IPS-18c (cell line): ENCODE results near the gene ATN1.

ENCODE experiments used
- H3K4me3 ChIP-seq: 2 replicates; pipeline ENCODE4 v1.7.0; 2013; ENCODE audit warnings: low read depth, mild to moderate bottlenecking, low read length, moderate library complexity; ENCODE audit not compliant: insufficient read depth
- H3K9me3 ChIP-seq: one replicate; pipeline ENCODE4 v1.6.1; 2013; ENCODE audit warnings: mild to moderate bottlenecking, low read length, moderate library complexity; ENCODE audit not compliant: control insufficient read depth, insufficient read depth

The ATN1 gene

DNA sequence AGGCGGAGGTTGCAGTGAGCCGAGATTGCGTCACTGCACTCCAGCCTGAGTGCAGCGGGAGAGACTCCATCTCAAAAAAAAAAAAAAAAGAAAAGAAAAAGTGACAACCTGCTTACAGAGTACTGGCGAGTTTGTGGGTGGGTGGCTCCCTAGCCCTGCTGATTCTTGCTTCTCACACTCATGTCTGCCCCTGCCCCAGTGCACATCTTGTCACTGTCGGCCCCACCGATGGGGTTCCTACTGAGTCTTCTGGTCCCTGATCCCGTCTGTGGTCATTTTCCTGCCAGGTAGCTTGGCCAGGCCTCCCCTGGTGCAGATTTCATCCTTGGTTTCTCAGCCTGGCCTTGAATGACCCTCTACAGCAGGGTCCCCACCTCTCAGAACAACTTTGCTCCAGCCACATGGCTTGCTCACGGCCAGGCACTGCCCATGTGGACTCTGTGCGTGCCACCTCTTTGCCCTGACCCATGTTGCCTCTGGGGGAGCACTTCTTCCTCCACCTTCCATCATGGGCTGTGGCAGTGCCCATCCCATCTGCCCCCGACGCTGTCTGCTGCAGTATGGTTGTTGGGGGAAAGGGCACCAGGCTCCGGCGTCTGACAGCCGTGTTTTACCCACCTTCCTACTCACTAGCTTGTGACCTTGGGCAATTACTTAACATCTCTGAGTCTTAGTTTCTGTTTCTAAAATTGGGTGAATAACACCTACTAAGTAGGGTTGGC, 21.3 kb downstream of the ATN1 start:
- H3K9me3 ChIP-seq: no peaks in the 10 kb centered on the region
- H3K4me3 ChIP-seq: no peak overlapping the region

DNA sequence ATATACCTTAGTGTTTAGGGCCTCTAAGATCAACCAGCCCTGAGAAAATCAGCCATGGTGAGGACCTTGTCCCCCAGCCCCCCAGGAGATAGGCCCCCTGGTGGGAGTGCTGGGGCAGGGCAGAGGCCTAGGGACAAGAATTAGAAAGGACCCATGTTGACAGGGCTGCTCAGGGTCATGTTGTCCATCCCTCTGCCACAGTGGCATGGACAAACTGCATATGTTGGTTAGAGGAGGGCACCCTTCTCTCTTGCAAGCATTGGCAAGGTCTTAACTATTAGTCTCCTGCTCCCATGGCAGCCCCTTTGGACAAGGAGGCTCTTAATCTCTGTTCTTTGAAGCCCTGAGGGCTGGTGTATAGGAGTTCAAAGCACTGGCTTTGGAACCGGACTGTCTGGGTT, 22.6 kb downstream of the ATN1 start:
- Histone ChIP-seq H3K9me3 (no peaks in the 10 kb centered on the region), H3K4me3 (no peak overlapping the region)

DNA sequence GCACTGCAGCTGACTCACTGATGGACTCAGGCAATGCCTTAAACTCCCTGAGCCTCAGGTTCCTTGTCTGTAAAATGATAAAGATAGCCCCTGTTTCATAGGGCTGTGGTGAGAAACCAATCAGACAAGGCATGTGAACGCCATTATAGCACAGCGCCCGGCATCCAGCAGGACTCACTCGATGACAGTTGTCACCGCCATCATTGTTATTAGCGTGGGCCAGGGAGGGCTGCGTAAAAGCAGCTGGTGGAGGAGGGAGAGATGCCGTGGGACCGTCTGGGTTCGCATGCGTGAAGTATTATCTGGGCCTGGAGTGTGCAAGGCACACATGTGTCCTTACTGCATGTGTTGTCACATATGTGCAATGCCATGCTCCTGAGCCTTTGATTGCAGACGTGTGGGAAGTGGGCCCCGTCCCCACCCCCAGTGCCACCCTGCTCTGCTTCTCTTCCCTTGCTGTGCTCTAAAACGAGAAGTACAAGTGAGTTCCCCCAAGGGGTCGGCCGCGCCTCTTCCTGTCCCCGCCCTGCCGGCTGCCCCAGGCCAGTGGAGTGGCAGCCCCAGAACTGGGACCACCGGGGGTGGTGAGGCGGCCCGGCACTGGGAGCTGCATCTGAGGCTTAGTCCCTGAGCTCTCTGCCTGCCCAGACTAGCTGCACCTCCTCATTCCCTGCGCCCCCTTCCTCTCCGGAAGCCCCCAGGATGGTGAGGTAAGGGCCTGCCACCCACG, 23.2 kb downstream of the ATN1 start, which contains the start of gene PTPN6:
TSS of gene PTPN6 (plus strand) at position 546 of the 730 bp plus-strand sequence. CDS start at position 703, 157 bp downstream.
- no peak within 1 kb of the TSS for H3K4me3 ChIP-seq
- no peaks in the 10 kb centered on the region for H3K9me3 ChIP-seq

DNA sequence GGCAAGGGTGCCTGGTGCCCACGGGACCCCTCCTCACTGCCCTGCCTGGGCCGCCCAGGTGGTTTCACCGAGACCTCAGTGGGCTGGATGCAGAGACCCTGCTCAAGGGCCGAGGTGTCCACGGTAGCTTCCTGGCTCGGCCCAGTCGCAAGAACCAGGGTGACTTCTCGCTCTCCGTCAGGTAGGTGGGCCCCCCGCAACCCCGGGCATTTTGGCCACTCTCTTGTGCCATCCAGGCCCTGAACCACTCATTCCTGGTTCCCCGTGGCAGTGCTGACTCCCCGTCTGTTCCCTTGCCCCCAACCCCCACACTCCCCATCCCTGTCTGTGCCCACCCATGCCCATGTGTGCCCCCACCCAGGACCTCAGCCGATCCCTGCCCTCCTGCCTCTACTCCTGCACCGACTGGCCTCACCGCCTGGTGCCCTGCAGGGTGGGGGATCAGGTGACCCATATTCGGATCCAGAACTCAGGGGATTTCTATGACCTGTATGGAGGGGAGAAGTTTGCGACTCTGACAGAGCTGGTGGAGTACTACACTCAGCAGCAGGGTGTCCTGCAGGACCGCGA, 23.9 kb downstream of the ATN1 start:
- Histone ChIP-seq H3K9me3 (no peaks in the 10 kb centered on the region), H3K4me3 (no peak overlapping the region)

DNA sequence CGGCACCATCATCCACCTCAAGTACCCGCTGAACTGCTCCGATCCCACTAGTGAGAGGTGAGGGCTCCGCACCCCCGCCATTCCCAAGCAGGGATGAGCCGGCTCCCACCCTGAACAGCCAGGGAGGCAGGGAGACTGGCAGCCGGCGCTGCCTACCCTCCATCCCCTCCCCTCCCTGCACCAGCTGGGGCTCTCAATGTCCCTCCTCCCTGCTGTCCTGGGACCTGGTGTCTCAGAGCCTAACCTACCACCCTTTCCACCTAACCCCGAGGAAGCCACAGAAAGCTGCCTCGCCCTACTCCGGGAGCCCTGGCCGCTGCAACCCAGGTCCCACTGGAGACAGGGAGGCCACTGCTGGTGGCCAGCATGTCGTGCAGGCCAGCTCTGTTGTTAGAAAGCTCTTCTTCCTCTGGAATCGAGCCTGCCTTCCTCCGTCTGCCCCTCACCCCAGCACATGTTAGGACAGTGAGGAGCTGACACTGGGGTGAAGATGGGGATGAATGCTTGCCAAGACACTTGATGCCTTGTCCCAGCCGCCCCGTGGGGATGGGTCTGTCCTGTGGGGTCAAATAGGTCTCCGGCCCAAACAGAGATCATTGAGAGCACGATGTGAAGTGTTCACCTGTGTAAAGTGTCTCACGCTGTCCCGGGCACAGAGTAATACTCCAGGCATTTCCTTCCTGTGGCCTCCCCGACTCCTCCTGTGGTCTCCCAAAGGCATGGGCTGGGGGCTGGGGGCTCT, 24.5 kb downstream of the ATN1 start:
- Histone ChIP-seq H3K9me3 (no peaks in the 10 kb centered on the region), H3K4me3 (no peak overlapping the region)

DNA sequence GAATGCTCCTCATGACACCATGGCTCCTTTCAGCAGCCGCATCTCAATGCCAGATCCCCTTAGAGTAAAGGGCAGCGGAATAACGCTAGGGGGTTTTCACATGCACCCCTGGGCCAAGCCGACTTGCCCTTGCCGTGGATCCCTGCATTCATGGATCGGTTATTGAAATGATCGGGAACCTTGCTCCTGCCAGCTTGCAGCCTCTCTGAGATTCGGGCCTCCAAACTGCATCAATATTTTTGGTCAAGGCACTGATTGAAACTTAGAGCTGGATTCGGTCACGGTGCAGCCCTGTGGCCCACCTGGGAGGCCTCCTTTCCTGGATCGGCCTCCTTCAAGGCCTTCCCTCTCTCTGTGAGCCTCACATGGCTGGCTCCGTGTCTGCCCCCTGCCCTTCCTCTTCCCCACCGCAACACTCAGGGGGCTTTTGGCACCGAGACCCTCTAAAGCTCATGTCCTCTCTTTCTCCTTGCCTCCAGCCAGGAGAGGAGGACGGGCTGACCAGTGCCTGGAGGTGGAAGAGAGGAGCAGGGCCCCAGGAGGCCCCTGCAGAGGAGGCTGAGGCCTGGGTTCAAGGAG, 25.2 kb downstream of the ATN1 start:
- H3K9me3 ChIP-seq: no peaks in the 10 kb centered on the region
- no peak overlapping the region for H3K4me3 ChIP-seq

DNA sequence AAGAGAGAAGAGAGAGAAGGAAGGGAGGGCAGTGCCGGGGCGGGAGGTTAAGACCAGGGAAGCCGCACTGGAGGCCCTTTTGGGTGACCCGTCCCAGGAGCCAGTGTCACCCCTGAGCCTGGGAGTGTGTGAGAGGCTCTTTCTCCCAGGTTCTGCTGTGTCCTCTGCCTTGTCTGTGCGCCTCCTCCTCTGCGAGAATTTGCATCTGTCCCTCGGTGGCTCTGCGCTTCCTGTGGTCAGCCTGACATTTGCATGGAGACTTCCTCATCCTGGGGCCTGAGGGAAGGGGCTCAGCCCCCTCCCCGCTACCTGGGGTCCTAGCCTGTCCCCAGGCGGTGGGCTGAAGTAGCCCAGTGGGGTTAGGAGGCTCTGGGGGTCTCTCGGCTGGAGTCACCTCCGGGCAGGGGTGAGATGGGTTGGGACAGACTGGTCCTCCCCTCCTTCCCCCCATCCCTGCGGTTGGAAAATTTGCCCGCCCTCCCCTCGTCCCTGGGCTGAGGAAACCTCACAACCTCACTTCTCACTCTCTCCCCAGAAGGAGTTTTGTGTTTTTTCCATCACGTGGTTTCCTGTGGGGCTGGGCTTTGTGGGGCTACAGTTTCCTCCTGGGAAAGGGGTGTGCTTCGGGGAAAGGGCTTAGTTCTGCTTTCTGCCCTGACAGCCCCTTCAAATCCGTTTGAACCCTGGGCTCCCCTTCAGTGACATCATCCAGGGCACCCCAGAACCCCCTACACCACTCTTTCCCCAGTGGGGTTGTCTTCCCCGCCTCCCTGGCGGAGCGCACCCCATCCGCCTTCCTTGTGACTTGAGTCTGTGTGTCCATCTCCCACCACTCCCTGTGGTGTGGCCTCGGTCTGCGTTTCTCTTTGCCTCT, 25.9 kb downstream of the ATN1 start:
- no peak overlapping the region for H3K4me3 ChIP-seq
- no peaks in the 10 kb centered on the region for H3K9me3 ChIP-seq

DNA sequence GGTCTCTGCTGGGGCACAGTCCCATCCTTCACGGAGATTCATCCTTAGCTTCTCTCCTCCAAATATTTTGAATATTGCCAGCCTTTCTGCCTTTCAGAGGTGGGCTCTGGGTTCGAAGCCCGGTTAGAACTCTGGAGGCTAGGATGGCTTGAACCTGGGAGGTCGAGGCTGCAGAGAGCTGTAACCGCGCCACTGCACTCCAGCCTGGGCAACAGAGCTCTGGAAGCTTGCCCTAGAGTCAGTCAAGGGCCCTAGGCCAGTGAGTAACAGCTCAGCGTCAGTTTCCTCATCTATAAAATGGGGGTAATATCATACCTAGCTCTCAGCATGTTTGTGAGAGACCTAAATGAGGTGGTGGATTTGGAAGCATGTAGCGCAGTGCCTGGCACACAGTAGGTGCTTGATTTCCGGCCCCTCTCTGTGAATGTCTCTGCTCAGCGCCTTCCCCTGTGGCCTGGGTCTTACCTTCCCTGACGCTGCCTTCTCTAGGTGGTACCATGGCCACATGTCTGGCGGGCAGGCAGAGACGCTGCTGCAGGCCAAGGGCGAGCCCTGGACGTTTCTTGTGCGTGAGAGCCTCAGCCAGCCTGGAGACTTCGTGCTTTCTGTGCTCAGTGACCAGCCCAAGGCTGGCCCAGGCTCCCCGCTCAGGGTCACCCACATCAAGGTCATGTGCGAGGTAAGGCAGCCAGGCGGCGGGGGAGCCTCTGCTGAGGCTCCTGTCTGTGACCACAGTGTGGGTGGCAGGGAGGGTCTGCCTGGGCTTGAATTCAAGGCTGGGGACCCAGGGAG, 26.8 kb downstream of the ATN1 start:
- H3K4me3 ChIP-seq: no peak overlapping the region
- no peaks in the 10 kb centered on the region for H3K9me3 ChIP-seq

DNA sequence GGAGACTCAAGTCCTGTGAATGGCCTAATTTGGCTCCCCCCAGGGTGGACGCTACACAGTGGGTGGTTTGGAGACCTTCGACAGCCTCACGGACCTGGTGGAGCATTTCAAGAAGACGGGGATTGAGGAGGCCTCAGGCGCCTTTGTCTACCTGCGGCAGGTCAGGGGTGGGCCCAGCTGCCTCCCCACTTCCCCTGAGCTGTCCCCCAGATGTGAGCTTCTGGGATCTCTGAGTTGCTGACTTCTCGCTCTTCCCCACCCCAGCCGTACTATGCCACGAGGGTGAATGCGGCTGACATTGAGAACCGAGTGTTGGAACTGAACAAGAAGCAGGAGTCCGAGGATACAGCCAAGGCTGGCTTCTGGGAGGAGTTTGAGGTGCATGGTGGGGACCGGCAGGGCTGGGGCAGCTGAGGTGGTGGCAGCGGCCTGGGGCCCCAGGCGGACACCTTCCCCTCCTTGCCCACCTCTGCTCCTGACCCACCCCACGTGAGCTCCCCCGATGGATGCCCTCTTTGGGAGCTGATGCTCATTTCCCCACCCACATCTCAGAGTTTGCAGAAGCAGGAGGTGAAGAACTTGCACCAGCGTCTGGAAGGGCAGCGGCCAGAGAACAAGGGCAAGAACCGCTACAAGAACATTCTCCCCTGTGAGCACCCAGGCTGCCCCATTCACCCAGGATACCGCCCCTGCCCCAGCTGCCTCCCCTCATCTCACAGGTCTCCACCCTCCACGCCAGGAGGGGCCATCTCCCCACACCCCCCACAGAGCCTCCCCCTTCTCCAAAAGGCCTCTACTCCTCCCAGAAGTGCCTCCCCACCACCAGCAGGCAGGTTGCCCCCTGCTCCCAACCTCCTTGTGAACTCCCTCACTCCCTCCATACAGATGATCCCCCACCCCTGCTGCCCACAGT, 27.6 kb downstream of the ATN1 start:
- Histone ChIP-seq H3K4me3 (no peak overlapping the region), H3K9me3 (peaks cover 2% of the 10 kb centered on the region)

DNA sequence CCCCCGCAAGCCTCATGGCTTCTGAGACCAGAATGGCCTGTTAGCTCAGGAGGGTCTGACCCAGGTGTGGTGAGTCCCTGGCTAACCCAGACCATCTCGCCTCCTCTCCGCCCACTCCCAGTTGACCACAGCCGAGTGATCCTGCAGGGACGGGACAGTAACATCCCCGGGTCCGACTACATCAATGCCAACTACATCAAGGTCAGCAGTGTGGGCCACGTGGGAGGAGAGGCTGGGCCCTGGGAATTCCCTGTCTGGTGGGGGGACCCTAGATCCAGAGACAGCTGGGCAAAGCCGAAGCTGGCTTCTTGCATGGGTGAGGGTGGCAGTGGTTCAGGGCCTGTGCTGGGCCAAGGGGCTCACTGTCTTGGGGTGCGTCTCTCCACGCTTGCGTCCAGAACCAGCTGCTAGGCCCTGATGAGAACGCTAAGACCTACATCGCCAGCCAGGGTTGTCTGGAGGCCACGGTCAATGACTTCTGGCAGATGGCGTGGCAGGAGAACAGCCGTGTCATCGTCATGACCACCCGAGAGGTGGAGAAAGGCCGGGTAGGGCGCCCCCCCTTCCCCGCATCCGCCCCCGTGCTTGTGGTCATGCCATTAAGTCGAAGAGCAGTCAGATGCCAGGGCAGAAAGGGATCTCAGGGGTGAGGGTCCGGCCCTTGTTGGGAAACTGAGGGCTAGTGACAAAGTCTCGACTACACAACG, 28.4 kb downstream of the ATN1 start:
- no peak overlapping the region for H3K4me3 ChIP-seq
- H3K9me3 ChIP-seq: peaks cover 2% of the 10 kb centered on the region

DNA sequence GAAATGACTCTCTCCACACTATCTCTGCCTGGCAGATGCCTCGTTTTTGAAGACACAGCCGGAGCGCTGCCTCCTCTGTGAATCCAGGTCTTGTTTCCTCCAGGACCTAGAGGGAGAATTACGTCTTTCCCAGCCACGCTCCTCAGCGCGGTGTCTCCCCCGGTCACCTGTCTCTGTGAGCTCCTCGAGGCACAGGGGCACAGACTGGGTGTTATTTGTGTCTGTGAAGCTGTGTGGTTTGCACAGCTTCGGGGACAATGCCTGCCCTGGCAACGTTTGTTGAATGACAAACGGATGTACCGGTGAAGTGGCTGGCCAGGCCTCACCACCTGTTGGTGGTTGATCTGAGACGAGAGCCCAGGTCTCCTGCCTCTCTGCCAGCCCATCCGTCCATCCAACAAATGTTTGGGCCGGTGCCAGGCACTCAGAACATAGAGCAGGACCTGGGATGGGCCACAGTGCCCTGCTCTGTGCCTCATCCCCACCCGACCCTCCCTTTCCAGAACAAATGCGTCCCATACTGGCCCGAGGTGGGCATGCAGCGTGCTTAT, 29.5 kb downstream of the ATN1 start:
- Histone ChIP-seq H3K9me3 (peaks cover 2% of the 10 kb centered on the region), H3K4me3 (no peak overlapping the region)

DNA sequence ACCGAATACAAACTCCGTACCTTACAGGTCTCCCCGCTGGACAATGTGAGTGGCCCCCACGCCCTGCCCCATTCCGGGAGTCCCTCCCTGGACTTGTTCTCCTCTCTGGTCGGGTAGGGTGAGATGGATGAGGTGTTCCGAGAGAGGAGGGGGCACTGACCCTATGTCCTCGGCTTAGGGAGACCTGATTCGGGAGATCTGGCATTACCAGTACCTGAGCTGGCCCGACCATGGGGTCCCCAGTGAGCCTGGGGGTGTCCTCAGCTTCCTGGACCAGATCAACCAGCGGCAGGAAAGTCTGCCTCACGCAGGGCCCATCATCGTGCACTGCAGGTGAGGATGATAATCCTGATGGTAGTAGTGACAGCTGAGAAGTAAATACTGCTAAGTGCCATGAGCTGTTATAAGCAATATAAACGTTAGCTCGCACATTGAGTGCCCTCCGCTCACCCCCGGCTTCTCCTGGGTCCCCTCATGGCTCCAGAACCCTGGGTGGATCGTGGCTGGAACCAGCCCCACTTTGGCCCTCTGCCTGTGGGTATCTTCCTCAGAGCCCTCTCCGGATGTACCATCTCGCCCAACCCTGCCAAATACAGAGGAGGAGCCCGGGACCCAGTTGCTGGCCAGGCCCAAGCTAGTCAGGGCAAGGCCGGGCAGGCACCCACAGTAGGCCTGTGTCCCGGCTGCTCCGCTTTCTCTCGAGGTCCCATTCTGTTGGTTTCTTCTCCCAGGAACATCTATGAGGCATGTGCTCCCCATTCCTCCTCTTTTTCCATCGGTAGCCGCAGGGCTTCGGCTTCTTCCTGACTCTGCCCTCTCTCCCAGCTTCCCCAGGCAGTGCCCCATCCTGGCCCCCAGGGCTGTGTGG, 30.2 kb downstream of the ATN1 start:
- no peak overlapping the region for H3K4me3 ChIP-seq
- H3K9me3 ChIP-seq: peaks cover 2% of the 10 kb centered on the region

DNA sequence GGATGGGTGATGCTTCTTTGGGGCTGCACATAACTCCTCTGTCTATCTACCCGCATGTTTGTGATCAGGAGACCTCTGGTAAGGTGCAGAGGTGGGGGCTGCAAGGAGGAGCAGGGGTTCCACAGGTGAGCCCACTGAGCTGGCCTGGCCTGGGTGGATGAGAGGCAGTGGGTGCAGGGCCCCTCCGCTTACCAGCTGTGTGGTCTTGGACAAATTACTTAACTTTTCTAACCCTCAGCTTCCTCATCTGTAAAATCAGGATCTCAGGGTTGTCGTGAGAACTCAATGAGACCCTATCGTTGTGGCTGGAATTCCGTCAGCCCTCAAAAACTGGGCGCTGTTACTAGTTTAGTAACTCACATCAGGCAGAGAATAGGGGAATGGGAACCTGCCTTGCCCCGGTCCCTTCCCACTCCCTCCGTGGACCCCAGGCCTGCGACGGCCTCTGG, 30.9 kb downstream of the ATN1 start:
- Histone ChIP-seq H3K9me3 (peaks cover 2% of the 10 kb centered on the region), H3K4me3 (no peak overlapping the region)
